GM10248 (cell line): ENCODE results near the gene ZNF787.
A peak's percentile ranks its signal among the peaks of the same experiment; 100 is the strongest.

ENCODE experiments used
- CTCF ChIA-PET: fragments of 300-600 bp; sonication (Branson Sonifier 250); formaldehyde crosslinking; extraction: SDS; loops from one replicate; lab custom pipeline; 2021; ENCODE audit warnings: antibody characterized with exemption; lab: Yijun Ruan, JAX
- POLR2A ChIA-PET: fragments of 350-650 bp; sonication (Branson Sonifier 250); formaldehyde crosslinking; extraction: SDS; loops from one replicate; lab custom pipeline; 2020; ENCODE audit warnings: antibody characterized with exemption; lab: Yijun Ruan, JAX
- DNase-seq: peaks from one replicate; pipeline ENCODE4 v3.0.0; 2012; ENCODE audit errors: extremely low spot score
- TF ChIP-seq, protein P1 (sequence below): IDR thresholded peaks from 2 replicates; pipeline ENCODE4 v1.5.1; 2012; ENCODE audit warnings: mild to moderate bottlenecking, low read depth; ENCODE audit errors: extremely low read depth, missing control alignments, control extremely low read depth

The ZNF787 gene

DNA sequence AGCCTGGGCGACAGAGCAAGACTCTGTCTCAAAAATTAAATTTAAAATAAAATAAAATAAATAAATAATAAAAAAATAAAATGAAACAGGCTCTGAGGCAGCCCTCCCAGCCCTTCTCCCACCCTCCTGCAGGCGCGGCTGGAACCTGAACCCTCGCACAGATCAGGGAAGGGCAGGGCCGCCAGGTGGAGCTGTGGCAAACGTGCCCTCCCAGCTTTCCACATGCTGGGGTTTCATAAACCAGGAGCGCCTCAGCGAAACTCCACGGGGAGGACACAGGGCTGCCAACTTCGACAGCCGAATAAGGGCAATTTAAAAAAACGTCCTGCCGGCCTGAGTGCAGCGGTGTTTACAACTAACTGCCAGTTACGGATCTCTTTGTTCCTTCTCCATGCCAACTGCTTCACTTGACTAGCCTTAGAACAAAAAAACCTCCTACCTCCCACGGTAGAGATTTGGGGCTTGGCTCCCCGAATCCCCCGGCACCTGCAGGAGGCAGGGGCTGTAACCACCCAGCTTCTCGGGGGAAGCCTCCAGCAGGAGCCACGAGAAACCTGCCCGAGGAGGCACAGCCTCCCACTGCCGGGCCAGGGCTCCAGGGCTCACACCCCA lies 15.9 kb downstream of the ZNF787 start:
- ChIA-PET CTCF (interaction anchor here (0.7 to 1.5 kb wide), 9 partner anchors 10 to 228 kb away, joined by 3 to 9 read pairs (median 3); no protein-coding TSS in a partner anchor), POLR2A (interaction anchor here (0.9 kb wide), 1 partner anchor 13 kb away, joined by 3 read pairs; no protein-coding TSS in a partner anchor)
- DNase-seq: peak; percentile 58
- TF ChIP-seq, protein P1, sequence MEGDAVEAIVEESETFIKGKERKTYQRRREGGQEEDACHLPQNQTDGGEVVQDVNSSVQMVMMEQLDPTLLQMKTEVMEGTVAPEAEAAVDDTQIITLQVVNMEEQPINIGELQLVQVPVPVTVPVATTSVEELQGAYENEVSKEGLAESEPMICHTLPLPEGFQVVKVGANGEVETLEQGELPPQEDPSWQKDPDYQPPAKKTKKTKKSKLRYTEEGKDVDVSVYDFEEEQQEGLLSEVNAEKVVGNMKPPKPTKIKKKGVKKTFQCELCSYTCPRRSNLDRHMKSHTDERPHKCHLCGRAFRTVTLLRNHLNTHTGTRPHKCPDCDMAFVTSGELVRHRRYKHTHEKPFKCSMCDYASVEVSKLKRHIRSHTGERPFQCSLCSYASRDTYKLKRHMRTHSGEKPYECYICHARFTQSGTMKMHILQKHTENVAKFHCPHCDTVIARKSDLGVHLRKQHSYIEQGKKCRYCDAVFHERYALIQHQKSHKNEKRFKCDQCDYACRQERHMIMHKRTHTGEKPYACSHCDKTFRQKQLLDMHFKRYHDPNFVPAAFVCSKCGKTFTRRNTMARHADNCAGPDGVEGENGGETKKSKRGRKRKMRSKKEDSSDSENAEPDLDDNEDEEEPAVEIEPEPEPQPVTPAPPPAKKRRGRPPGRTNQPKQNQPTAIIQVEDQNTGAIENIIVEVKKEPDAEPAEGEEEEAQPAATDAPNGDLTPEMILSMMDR: peak; percentile 69

DNA sequence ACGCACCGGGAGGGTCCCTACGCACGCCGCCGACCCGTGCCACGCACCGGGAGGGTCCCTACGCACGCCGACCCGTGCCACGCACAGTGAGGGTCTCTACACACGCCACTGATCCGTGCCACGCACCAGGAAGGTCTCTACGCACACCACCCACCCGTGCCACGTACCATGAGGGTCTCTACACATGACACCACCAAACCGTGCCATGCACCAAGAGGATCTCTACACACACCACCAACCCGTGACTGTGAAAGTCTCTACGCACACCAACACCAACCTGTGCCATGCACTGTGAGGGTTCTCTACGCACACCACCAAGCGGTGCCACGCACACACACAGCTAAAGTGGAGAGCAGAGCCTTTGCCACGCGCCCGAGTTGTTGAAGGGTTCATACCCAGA lies 16.7 kb downstream of the ZNF787 start:
- POLR2A ChIA-PET: interaction anchor here (0.9 kb wide), 1 partner anchor 14 kb away, joined by 3 read pairs; no protein-coding TSS in a partner anchor
- TF ChIP-seq, protein P1: no peak
- no peak for DNase-seq
- CTCF ChIA-PET: interaction anchor here (1.4 to 1.5 kb wide), 2 partner anchors 9 to 229 kb away, joined by 5 to 9 read pairs; no protein-coding TSS in a partner anchor

DNA sequence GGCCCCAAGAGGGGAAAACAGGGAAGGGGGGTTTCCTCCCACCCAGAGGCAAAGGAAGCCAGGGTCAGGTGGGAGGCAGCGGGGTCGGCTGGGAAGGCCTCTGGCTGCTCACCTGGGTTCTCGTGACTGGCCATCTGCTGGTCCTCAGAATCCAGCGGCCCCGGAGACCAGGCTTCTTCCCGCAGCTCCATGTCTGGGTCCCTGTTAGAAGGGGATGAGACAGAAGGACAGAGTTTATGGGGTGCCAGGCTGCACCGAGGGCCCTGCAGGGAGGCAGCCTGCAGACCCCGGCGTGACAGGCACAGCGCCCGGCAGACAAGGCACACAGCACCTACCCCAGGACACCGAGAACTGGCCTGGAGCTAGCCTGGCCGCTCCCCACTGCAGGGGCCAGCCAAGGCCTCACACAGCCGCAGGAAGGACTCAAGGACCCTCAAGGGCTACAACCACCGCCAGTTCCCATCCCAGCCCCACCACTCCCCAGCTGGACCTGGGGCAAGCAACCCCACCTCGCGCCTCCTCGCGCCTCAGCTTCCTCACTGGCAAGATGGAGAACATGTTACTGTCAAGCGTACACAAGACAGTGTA lies 18.0 kb downstream of the ZNF787 start:
- TF ChIP-seq, protein P1: no peak
- ChIA-PET CTCF (no interaction called here), POLR2A (no interaction called here)
- DNase-seq: no peak

DNA sequence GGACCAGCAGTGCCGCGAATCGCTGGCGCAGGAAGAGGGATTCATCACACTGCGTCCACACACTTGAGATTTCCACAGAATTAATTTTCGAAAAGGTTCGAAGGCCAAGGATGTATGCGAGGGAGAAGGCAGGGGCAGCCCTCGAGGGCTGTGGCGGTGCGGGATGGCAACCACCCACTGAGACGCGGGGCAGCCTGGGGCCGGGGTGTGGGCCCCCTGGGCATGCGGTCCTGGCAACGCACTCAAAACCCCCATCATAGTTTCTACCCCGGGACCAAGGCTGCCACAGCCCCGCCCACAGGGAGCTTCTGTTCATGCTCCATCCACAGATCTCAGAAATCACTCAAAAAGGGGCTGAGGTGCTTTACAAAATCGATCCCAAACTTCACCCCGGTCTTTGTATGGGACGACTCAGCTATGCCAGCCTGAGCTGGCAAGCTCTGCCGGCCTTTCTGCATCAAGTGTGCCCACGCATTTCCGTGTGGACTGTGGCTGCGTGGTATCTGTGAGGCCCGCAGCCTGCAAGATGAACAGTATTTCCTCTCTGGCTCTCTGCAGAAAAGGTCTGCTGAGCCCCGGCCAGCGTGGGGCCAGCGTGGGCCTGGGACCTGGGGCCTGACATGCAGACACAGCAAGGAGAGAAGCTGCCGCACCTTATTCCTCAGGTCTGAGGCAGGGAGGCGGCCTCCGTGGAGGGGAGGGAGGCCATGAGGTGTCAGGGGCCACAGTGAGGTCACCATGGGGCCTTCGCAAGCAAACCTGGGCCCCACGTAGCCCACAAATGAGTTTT lies 19.2 kb downstream of the ZNF787 start:
- TF ChIP-seq, protein P1: no peak
- ChIA-PET POLR2A (no interaction called here), CTCF (no interaction called here)
- DNase-seq: no peak

DNA sequence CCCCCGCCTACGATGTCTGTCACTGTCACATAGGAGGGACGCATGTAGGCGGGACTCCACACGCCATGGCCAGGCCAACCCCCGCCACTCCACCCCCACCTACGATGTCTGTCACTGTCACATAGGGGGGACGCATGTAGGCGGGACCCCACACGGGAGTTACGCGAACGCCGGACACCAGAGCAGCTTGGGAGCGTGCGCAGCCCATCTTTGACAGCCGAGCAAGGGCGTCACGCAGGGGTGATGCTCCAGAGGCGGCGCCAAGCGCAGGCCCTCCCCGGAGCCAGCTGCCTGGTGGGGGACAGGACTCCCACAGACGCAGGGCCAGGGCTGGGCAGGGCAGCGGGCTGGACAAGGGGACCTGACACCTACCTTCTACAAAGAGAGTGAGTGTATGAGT lies 20.0 kb downstream of the ZNF787 start:
- TF ChIP-seq, protein P1: no peak
- CTCF ChIA-PET: no interaction called here
- POLR2A ChIA-PET: no interaction called here
- DNase-seq: no peak
